Measurements from ENCODE around the gene NAGPA. TPM values are rescaled to one million over a fixed set of nuclear protein-coding genes. Genes with fewer than 3 reads are reported as not detected.

The NAGPA gene
- total and polyA plus RNA-seq, 2 experiments from 2014 or later: 6.3 to 20.7 TPM

DNA sequence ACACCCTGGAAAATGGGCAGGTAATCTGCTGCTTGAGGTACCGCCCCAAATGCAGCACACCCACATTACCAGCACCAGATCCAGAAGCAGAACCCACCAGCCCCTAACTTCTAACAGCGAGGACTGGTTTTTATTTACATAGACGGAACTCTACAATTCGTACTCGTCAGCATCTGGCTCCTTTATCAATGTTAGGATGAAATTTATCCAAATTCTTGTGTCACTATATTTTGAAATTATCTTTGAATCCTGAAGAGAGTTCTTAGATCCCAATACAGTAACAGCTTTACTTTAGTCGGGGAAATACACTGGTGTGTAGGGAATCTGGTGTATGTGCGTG lies 37.6 kb upstream of the NAGPA start (continued):
- no peak for TF ChIP-seq ZNF462 (CRISPR knock-in tag; IDR thresholded peaks at IDR 0.05)
- TF ChIP-seq, protein P1, sequence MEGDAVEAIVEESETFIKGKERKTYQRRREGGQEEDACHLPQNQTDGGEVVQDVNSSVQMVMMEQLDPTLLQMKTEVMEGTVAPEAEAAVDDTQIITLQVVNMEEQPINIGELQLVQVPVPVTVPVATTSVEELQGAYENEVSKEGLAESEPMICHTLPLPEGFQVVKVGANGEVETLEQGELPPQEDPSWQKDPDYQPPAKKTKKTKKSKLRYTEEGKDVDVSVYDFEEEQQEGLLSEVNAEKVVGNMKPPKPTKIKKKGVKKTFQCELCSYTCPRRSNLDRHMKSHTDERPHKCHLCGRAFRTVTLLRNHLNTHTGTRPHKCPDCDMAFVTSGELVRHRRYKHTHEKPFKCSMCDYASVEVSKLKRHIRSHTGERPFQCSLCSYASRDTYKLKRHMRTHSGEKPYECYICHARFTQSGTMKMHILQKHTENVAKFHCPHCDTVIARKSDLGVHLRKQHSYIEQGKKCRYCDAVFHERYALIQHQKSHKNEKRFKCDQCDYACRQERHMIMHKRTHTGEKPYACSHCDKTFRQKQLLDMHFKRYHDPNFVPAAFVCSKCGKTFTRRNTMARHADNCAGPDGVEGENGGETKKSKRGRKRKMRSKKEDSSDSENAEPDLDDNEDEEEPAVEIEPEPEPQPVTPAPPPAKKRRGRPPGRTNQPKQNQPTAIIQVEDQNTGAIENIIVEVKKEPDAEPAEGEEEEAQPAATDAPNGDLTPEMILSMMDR (conservative IDR thresholded peaks at IDR 0.05; ENCODE audit: low read depth in 2 of 2): no peak
- TF ChIP-seq ZNF331 (CRISPR knock-in tag; IDR thresholded peaks at IDR 0.05; ENCODE audit: low read depth): no peak
- TF ChIP-seq NANOG (IDR thresholded peaks at IDR 0.05; ENCODE audit: borderline replicate concordance): no peak
- TF ChIP-seq STAT1 (IDR thresholded peaks at IDR 0.05; ENCODE audit: unreplicated experiment): no peak
- no peak for TF ChIP-seq EZH2 (IDR thresholded peaks at IDR 0.05; ENCODE audit: low read depth, unreplicated experiment)
- no peak for TF ChIP-seq EZH2phosphoT487 (IDR thresholded peaks at IDR 0.05; ENCODE audit: unreplicated experiment)
